Mesendoderm (in vitro differentiated cells): Measurements from ENCODE around the gene AGBL1. TPM values are rescaled to one million over a fixed set of nuclear protein-coding genes. Genes with fewer than 3 reads are reported as not detected.

Experiments
- small RNA-seq: library from polyadenylated mRNA; stranded (forward); fragments of <200 nt; extraction: miRNeasy Mini kit (QIAGEN cat#:217004); gene quantifications from one replicate; pipeline ENCODE3, GENCODE V24; 2013; ENCODE audit not compliant: insufficient read depth

The AGBL1 gene

Small RNAs within 50 kb of the gene (small RNA-seq; reads per million reads assigned to genes)
- not detected for gene RF00284
- gene RNA5SP400 = not detected
